Neural cell (in vitro differentiated cells): ENCODE measurements around the gene HENMT1.

Source experiments
- CTCF ChIP-seq: fragments of 450-650 bp; IDR thresholded peaks from 2 replicates; pipeline ENCODE4 v1.5.1; 2014; ENCODE audit warnings: antibody characterized with exemption, mild to moderate bottlenecking, moderate library complexity; ENCODE audit not compliant: poor library complexity, severe bottlenecking
- EP300 ChIP-seq: fragments of 450-650 bp; conservative IDR thresholded peaks from 2 replicates; pipeline ENCODE4 v1.6.1; 2014; ENCODE audit warnings: antibody characterized with exemption, mild to moderate bottlenecking, moderate library complexity; ENCODE audit not compliant: poor library complexity, severe bottlenecking
- EZH2 ChIP-seq: fragments of 200-600, 300-800 bp; shearing (Covaris generic), sonication (generic); IDR thresholded peaks from 2 replicates; pipeline ENCODE4 v1.6.1; 2014; ENCODE audit warnings: antibody characterized with exemption, low read length, borderline replicate concordance, mild to moderate bottlenecking; ENCODE audit not compliant: insufficient read depth, poor library complexity, severe bottlenecking
- MXI1 ChIP-seq: fragments of 450-650 bp; conservative IDR thresholded peaks from 2 replicates; pipeline ENCODE4 v1.6.1; 2014; ENCODE audit warnings: antibody characterized with exemption, mild to moderate bottlenecking; ENCODE audit not compliant: poor library complexity, severe bottlenecking
- POLR2AphosphoS5 ChIP-seq: IDR thresholded peaks from 2 replicates; pipeline ENCODE4 v1.6.1; 2012
- TAF1 ChIP-seq: IDR thresholded peaks from 2 replicates; pipeline ENCODE4 v1.6.1; 2012; ENCODE audit warnings: low read depth
- TF ChIP-seq, protein P1 (sequence below): IDR thresholded peaks from 2 replicates; pipeline ENCODE4 v1.6.1; 2012; ENCODE audit warnings: borderline replicate concordance

DNA sequence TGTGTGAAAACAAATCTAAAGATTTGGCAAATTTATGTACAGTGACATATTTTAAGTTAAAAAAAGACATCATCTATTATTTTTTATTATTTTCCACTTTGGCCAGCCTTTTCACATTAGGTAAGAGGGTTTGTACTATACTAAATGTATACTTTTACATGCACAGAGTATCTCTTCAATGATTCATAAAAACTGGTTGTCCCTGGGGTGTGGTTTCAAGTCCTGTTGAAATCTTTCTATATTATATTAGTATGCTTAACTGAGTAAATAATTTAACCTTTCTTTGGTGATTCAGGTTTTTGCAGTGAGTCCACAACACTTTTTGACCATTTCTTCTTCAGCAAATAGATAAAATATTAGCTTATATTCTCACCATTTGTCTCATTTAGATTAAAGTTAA is 55.3 kb downstream of the HENMT1 start:
- TF ChIP-seq CTCF (no peak), EZH2 (no peak), MXI1 (no peak), POLR2AphosphoS5 (no peak), EP300 (no peak), TAF1 (no peak)
- TF ChIP-seq, protein P1, sequence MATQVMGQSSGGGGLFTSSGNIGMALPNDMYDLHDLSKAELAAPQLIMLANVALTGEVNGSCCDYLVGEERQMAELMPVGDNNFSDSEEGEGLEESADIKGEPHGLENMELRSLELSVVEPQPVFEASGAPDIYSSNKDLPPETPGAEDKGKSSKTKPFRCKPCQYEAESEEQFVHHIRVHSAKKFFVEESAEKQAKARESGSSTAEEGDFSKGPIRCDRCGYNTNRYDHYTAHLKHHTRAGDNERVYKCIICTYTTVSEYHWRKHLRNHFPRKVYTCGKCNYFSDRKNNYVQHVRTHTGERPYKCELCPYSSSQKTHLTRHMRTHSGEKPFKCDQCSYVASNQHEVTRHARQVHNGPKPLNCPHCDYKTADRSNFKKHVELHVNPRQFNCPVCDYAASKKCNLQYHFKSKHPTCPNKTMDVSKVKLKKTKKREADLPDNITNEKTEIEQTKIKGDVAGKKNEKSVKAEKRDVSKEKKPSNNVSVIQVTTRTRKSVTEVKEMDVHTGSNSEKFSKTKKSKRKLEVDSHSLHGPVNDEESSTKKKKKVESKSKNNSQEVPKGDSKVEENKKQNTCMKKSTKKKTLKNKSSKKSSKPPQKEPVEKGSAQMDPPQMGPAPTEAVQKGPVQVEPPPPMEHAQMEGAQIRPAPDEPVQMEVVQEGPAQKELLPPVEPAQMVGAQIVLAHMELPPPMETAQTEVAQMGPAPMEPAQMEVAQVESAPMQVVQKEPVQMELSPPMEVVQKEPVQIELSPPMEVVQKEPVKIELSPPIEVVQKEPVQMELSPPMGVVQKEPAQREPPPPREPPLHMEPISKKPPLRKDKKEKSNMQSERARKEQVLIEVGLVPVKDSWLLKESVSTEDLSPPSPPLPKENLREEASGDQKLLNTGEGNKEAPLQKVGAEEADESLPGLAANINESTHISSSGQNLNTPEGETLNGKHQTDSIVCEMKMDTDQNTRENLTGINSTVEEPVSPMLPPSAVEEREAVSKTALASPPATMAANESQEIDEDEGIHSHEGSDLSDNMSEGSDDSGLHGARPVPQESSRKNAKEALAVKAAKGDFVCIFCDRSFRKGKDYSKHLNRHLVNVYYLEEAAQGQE: no peak
